A673 (cell line): Measurements from ENCODE around the gene RGS3.

ENCODE experiments used
- EZH2 ChIP-seq: fragments of 200-600 bp; sonication (generic); IDR thresholded peaks from 2 replicates; pipeline ENCODE4 v1.6.1; 2017; ENCODE audit warnings: borderline replicate concordance, low read depth, mild to moderate bottlenecking, mixed read lengths, antibody characterized with exemption, low read length; ENCODE audit not compliant: poor library complexity, severe bottlenecking
- TF ChIP-seq, protein P1 (sequence below): fragments of 300-800, 200-600 bp; sonication (generic); conservative IDR thresholded peaks from 2 replicates; pipeline ENCODE4 v1.5.1; 2017; ENCODE audit warnings: low read depth, mild to moderate bottlenecking, antibody characterized with exemption, low read length, moderate library complexity, mixed read lengths

GRCh38 chr9:113583511-113584427 is 120.2 kb downstream of the RGS3 start:
- TF ChIP-seq, protein P1, sequence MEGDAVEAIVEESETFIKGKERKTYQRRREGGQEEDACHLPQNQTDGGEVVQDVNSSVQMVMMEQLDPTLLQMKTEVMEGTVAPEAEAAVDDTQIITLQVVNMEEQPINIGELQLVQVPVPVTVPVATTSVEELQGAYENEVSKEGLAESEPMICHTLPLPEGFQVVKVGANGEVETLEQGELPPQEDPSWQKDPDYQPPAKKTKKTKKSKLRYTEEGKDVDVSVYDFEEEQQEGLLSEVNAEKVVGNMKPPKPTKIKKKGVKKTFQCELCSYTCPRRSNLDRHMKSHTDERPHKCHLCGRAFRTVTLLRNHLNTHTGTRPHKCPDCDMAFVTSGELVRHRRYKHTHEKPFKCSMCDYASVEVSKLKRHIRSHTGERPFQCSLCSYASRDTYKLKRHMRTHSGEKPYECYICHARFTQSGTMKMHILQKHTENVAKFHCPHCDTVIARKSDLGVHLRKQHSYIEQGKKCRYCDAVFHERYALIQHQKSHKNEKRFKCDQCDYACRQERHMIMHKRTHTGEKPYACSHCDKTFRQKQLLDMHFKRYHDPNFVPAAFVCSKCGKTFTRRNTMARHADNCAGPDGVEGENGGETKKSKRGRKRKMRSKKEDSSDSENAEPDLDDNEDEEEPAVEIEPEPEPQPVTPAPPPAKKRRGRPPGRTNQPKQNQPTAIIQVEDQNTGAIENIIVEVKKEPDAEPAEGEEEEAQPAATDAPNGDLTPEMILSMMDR, result no peak
- no peak for TF ChIP-seq EZH2
